ENCODE measurements around the gene KIF1A.

The KIF1A gene

DNA sequence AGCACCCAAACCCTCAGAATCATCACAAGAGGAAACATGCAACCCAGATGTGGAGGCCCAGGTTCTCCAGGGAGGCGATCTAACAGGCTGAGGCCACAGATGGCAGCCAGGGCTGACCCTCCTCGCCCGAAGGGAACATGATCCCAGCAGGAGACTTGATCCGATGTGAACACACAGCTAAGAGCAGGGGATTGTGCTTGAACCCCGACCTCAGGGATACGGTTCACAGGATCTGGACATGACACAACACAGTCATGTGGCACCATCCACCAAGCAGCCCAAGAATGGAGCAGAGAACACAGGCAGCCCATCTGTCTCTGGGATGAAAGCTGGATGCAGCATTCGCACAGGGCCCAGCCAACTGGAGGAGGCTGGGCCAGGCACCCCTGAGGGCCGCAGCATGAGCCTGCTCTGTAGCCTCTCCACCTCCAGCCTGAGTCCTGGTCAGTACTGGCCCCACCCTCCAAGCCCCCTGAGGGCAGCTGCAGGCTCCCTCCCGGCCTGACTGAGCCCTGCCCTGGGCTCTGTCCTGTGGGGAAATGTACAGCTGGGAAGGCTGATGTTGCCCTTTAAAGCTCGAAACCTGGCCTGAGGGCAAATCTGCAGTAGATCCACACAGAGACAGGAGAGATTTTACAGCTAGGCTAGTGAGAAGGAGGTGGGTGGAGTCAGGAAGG lies 89.4 kb downstream of the KIF1A start:
- no peak for DNase-seq

- no peak for DNase-seq
Measured at GRCh38 chr2:240728827-240729226, 91.2 kb downstream of the KIF1A start.

GRCh38 chr2:240728361-240728760 lies 91.7 kb downstream of the KIF1A start:
- no peak for DNase-seq

DNA sequence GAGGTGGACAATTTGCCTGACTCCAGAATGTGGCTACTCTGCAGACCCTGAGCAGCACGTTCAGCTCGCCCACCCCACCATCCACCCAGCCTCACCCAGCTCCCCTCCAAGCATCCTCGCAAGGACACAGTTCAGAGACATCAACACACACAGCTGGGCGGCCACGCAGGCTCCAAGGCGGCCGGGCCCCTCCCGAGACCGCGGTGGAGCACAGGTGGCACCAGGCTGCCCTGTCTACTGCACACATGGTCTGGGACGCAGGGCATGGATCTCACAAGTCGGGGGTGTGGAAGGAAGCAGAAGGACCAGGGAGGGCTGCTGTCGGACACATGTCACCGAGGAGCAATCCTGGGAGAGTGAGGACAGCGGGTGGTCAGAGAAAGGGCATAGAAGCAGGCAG lies 92.1 kb downstream of the KIF1A start:
- DNase-seq = no peak

DNA sequence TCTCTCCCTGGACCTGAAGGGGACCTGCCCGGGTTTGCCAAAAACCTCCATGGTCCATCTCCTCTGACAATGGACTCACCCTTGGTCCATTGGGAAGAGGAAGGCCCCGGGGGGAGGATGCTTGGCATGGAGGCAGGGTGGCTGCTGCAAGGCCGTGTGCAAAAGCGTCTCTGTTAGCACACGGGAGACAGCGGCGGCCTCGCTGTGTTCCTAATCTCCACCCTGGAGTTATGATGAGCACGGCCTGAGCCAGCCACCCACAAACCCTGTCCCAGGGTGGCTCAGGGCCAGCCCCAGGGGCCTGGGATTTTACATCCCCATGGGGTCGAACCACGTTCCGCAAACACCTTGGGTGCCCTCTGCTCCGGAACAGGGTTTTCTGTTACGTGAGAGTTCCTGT lies 92.6 kb downstream of the KIF1A start:
- DNase-seq = no peak

DNA sequence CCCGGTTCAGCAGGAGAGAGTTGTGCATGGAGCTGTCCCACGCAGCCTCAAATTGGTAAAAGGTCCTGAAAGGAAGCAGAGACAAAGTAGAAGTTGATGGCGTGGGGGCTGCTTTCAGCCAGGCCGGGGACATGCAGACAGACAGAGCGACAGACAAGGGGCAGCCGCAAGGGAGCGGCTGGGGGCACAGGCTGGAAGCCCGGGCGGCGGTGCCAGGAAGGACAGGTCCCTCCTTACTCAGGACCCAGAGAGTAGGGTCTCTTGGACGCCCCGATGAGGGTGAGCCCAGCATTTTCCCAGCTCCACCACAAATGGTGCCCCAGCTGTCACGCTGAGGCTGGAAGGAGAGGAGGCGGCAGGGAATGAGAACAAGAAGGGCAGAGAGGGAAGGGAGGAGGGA lies 93.1 kb downstream of the KIF1A start:
- DNase-seq = no peak

DNA sequence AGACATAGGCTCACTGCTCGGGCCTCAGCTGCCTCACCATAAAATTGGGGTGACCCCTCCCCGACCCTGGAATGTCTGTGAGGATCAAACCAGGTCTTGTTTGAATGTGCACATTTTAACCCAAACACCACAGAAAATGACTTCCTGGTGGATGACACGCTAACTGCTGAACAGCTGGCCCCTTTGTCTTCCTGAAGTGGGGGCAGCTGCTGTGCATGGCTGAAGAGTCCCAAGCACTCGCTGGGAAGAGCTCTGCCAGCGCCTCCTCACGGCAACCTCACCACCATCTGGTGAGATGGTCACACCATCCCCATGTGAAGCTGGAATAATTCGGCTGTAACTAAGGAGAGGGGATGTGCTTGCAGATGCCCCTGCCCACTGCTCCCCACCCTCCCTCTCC lies 94.3 kb downstream of the KIF1A start:
- no peak for DNase-seq

DNA sequence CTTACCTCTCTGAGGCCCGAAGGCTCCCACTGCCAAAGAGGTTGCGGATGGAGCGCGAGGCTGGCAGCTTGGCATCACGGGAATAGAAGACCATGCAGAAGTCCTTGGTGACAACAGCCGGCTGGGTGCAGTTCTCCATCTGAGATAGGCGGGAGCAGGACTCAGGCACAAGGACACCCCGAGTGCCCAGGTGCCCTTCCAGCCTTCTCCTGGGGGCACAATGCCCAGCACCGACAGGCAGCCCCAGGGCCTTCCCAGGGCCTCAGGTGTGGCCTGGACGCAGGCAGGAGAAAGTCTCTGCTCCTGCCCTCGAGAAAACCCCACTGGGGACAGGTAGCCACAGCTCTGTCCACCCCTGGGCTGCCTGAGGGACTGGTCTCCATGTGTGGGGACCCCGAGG lies 94.8 kb downstream of the KIF1A start:
- DNase-seq = no peak

GRCh38 chr2:240724431-240724830 lies 95.6 kb downstream of the KIF1A start:
- DNase-seq = no peak

- DNase-seq = no peak
Measured at GRCh38 chr2:240723851-240724250, 96.2 kb downstream of the KIF1A start.

- DNase-seq = no peak
Measured at GRCh38 chr2:240722796-240723735, 97.0 kb downstream of the KIF1A start.

- no peak for DNase-seq
Measured at GRCh38 chr2:240722376-240722775, 97.6 kb downstream of the KIF1A start.

DNA sequence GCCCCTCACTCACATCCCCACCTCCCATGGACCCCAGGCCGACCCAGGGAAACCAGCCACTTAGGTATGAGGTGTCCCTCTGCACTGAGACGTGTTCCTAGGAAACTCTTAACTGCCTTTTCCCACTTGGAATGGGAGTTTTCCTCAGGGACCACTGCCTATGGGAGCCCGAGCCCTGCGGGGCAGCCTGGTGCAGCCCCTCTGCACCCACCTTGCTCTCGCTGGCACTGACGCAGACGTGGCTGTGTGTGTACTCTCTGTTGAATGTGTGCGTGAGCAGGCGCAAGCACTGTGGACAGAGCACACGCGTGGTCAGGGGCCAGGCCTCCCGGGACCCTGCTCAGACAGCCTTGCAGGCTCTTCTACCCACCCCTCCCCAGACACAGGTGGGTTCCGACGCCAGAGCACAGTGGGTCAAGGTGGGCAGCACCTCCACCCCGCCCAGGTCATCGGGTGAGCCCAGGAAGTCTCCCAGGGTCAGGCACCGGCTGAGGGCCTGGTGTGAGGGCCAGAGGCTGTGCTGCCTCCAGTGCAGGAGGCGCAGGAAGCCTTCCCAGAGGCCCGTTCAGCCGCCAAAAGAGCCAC lies 98.3 kb downstream of the KIF1A start:
- no peak for DNase-seq

DNA sequence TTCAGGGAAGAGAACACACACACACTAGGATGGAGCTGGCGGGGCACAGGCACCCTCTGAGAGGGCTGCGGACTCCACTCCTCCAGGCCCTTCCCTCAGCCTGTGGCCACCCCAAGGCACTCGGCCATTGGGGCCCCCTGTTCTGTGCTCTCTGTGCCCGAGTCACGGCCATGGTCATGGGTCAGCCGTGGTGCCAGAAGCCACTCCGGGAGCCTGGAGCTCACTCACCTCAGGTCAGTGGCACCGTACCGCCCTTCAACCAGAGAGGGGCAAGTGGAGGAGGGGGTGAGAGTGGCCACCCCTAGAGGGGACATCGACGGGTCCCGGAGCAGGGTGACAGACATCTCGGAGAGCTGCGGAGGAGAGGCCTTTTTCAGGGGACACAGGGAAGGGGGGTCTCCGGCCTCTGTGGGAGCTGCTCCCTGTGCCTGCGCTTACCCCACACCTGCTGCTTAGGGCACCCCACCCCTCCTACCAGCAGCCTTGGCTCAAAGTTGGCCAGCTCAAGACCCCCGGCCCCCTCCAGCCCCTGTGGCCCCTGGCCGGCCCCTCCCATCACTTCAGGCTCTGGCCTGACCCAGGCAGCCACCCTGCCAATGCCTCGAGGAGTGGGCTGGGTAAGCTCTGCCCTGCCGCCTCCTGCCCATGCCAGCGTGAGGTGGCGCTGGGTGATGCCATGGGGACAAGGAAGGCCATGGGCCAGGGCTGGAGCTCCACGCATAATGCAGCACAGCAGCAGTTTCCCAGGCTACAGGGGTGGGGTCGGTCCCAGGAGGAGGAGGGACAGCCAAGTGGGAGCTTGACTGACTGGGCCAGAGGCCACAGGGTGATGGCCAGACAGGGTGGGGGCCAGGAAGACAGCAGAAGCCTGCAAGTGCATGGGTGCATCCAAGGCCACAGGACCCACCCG lies 99.1 kb downstream of the KIF1A start:
- no peak for DNase-seq

GRCh38 chr2:240719676-240720545 lies 100.1 kb downstream of the KIF1A start:
- DNase-seq = no peak

DNA sequence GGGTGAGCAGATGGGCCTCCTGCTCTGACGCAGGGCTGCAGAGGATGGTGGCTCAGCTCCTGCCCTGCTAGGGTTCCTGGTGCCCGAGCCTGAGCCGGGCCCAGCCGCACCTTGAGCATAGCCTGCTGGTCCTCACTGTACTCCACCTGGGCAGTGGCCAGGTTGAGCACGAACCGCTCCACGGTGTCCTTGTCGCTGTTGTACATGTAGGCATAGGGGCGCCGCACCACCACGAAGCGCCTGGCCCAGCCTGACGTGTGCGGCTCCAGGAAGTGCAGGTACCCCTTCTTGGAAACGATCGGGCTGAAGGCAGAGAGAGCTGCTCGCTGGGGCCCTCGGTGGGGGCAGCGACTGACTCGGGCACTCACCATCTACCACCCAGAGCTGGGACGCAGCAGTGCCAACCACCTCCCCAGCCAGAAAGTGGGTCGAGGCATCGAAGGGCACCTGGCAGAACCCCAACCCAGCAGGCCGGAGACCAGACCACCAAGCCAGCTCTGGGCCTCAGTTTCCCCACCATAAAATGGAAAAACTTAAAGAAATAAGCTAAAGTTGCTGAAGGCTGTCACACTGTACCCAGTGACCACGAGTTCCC lies 101.0 kb downstream of the KIF1A start:
- DNase-seq = no peak

- DNase-seq = no peak
Measured at GRCh38 chr2:240717681-240718581, 102.1 kb downstream of the KIF1A start.

DNA sequence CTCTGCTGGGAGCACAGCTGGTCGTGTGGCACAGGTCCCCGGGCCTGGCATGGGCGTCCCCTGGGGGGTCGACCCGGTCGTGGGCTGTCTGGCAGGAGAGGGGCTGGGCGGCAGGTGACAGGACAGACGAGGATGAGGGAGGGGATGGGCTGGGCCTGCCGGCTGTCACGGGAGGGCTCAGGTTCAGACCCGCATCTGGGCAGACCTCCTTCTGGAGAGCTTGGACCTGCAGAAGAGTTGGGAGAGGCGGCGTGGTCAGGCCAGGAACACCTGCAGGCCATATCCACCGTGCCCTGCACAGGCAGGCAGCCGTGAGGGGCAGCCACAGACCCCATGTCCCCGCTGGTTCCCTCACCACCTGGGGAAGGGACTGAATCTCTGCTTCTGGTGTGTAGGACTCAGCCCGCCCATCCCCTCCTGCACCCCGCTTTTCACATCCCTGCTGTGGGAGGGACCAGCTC lies 102.8 kb downstream of the KIF1A start:
- no peak for DNase-seq

- DNase-seq = no peak
Measured at GRCh38 chr2:240716130-240716798, 103.8 kb downstream of the KIF1A start.

Measured in T-helper 1 cell (primary cell).